HUES6 (cell line): ENCODE measurements around the gene CUX1.
"Not testable (repeated sequence)": the region's sequence is repeated elsewhere in the genome, so short reads cannot be mapped to it uniquely, and the experiment has no call there.

Experiments used
- H3K27ac ChIP-seq: 2 replicates; pipeline ENCODE4 v1.7.0; 2013; ENCODE audit warnings: low read depth, mild to moderate bottlenecking, low read length, inconsistent platforms
- H3K27me3 ChIP-seq: 2 replicates; pipeline ENCODE4 v1.6.1; 2013; ENCODE audit warnings: low read length; ENCODE audit not compliant: control insufficient read depth, insufficient read depth
- H3K36me3 ChIP-seq: 2 replicates; pipeline ENCODE4 v1.6.1; 2013; ENCODE audit warnings: low read length; ENCODE audit not compliant: control insufficient read depth, insufficient read depth
- H3K4me1 ChIP-seq: 2 replicates; pipeline ENCODE4 v1.6.1; 2013; ENCODE audit warnings: low read length; ENCODE audit not compliant: control insufficient read depth, insufficient read depth
- H3K4me3 ChIP-seq: 2 replicates; pipeline ENCODE4 v1.5.1; 2013; ENCODE audit warnings: low read depth, low read length
- H3K9ac ChIP-seq: one replicate; pipeline ENCODE4 v1.6.1; 2013; ENCODE audit warnings: mild to moderate bottlenecking, low read length
- H3K9me3 ChIP-seq: 2 replicates; pipeline ENCODE4 v1.6.1; 2013; ENCODE audit warnings: low read depth, low read length; ENCODE audit not compliant: control insufficient read depth, insufficient read depth

The CUX1 gene

DNA sequence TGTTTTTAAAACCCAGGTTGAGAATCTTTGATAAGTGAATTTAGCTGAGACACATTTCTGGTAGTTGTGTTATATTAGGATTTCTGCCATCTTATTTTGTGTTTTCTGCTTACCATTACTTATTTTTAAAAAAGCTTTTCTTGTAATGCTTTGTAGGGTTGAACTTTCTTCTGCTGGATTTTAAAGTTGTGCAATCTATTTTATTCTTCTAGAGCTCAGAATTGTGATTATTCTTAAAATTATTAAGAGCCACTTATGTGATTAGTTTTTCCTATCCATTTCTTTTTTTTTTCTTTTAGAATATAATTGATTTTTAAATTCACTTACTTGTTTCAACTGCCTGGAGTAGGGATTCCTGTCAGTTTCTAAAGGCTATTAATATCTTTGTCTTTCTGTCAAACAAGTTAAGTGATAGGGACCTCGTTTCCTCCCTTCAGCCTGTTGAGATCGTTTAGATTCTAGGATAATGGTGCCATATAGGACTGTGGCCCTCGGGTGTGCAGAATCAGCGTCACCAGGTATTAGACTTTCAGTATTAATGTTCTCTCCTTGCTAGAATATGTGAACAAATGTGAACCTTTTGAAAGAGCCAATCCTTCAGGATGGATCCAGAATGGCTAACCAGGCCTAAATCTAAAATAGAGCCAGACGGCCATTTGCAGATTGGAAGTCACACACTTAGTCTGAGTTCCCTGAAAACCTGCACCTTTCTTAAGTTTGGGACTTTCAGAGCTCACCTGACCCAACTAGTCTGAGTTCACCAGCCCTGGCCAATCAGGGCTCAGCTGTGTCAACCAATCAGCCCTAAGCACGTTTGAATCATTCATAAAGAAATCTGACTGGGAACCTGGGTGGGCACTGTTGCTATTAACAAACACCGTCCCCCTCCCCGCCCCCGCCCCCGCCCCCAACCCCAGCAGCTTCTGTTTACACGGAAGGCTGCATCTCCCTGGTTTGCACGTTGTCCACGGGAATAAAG is 26.2 kb downstream of the CUX1 start:
- H3K27me3 ChIP-seq, result no peaks in the 10 kb centered on the region
- peaks cover 8% of the 10 kb centered on the region; the same call in 1 of the 2 replicates for H3K36me3 ChIP-seq
- peaks cover 29% of the 10 kb centered on the region for H3K9me3 ChIP-seq

GRCh38 chr7:101845974-101846373 is 28.5 kb downstream of the CUX1 start:
- Histone ChIP-seq H3K36me3 (peaks cover 8% of the 10 kb centered on the region; the same call in 1 of the 2 replicates), H3K9me3 (peaks cover 30% of the 10 kb centered on the region), H3K4me1 (no peaks in the 10 kb centered on the region; the same call in 1 of the 2 replicates), H3K9ac (no peak overlapping the region), H3K27ac (no peak overlapping the region), H3K4me3 (no peak overlapping the region), H3K27me3 (no peaks in the 10 kb centered on the region)

More for the DNA sequence above, 26.2 kb downstream of the CUX1 start:
- H3K4me1 ChIP-seq, result no peaks in the 10 kb centered on the region; the same call in 1 of the 2 replicates
- no peak overlapping the region for H3K4me3 ChIP-seq
- H3K9ac ChIP-seq, result no peak overlapping the region
- H3K27ac ChIP-seq, result no peak overlapping the region

GRCh38 chr7:101846800-101847538 is 29.5 kb downstream of the CUX1 start:
- Histone ChIP-seq H3K36me3 (peaks cover 12% of the 10 kb centered on the region; the same call in 1 of the 2 replicates), H3K27me3 (no peaks in the 10 kb centered on the region), H3K9me3 (peaks cover 30% of the 10 kb centered on the region), H3K4me1 (no peaks in the 10 kb centered on the region; the same call in 1 of the 2 replicates), H3K4me3 (no peak overlapping the region), H3K27ac (no peak overlapping the region), H3K9ac (no peak overlapping the region)

GRCh38 chr7:101848208-101848951 is 31.0 kb downstream of the CUX1 start:
- H3K4me3 ChIP-seq, result no peak overlapping the region
- H3K36me3 ChIP-seq, result peaks cover 12% of the 10 kb centered on the region; the same call in 1 of the 2 replicates
- H3K27ac ChIP-seq, result no peak overlapping the region
- H3K9ac ChIP-seq, result no peak overlapping the region
- H3K9me3 ChIP-seq, result peaks cover 30% of the 10 kb centered on the region
- H3K4me1 ChIP-seq, result no peaks in the 10 kb centered on the region; the same call in 1 of the 2 replicates
- no peaks in the 10 kb centered on the region for H3K27me3 ChIP-seq

DNA sequence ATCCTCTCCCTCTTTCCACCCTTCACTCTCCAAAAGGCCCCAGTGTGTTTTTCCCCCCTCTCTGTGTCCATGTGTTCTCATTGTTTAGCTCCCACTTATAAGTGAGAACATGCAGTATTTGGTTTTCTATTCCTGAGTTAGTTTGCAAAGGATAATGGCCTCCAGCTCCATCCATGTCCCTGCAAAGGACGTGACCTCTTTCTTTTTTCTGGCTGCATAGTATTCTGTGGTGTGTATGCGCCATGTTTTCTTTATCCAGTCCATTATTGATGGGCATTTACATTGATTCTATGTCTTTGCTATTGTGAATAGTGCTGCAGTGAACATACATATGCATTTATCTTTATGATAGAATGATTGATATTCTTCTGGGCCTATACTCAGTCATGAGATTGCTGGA is 31.9 kb downstream of the CUX1 start:
- H3K27me3 ChIP-seq, H3K4me3 ChIP-seq, H3K4me1 ChIP-seq, H3K27ac ChIP-seq, H3K9ac ChIP-seq: not testable (repeated sequence)
- Histone ChIP-seq H3K9me3 (peaks cover 30% of the 10 kb centered on the region), H3K36me3 (peaks cover 12% of the 10 kb centered on the region; the same call in 1 of the 2 replicates)

- peaks cover 23% of the 10 kb centered on the region for H3K4me1 ChIP-seq
- not testable (repeated sequence) for H3K27me3 ChIP-seq, H3K4me3 ChIP-seq, H3K9ac ChIP-seq, H3K36me3 ChIP-seq, H3K27ac ChIP-seq, H3K9me3 ChIP-seq
These were observed 34.9 kb downstream of the CUX1 start for GRCh38 chr7:101852364-101852763.

GRCh38 chr7:101853684-101854083 is 36.3 kb downstream of the CUX1 start:
- Histone ChIP-seq H3K4me1 (peaks cover 32% of the 10 kb centered on the region), H3K27me3 (no peaks in the 10 kb centered on the region), H3K9me3 (no peaks in the 10 kb centered on the region; the same call in 1 of the 2 replicates), H3K4me3 (no peak overlapping the region), H3K9ac (no peak overlapping the region), H3K27ac (no peak overlapping the region), H3K36me3 (peaks cover 4% of the 10 kb centered on the region; the same call in 1 of the 2 replicates)

GRCh38 chr7:101854084-101854865 is 36.8 kb downstream of the CUX1 start:
- Histone ChIP-seq H3K27me3 (no peaks in the 10 kb centered on the region), H3K27ac (no peak overlapping the region), H3K4me1 (peaks cover 38% of the 10 kb centered on the region), H3K9ac (no peak overlapping the region), H3K4me3 (no peak overlapping the region), H3K9me3 (no peaks in the 10 kb centered on the region), H3K36me3 (0 out of 2 replicates have a peak, but pooled peaks cover 4% of the 10 kb centered on the region)

DNA sequence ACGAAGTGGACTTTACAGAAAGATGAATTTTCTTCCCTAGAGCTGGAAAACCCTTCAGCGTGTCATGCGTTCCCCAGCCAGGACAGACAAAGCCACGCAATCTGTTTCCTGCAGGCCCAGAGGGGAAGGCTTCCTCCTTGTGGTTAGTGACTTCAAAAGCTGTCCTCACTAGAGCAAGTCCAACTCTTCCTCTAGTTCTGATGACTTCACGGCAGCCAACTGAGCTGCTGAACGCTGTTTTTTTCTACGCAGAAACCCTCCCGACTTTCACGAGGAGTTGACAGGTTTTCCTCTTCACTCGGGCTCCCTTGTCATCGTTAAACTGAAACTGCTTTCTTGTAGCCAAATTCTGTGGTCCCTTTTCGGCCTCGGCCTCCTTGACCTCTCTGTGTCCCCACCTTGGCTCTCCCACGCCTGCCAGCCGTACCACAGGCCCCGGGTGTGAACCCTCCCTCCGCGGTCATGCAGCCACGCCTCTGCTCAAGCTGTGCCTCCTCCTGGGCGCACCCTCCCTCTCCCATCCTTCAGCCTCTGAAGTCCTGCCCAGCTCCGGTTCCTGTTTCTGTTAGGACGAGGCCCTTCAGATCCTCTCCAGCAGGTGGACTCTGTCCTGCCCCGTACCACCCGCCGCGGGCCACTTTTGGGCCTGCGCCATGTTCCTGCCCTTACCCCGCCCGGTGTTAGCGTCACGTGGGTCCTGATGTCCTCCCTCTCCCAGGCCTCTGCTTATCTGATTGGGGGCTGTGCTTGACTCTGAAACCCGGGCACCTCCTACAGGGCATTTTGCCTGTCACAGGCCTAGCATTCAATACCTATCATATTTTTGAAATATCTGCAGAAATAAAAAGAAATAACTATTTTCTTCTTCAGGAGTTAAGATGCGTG is 39.3 kb downstream of the CUX1 start:
- H3K27ac ChIP-seq, result no peak overlapping the region
- H3K9me3 ChIP-seq, result no peaks in the 10 kb centered on the region
- peak overlapping the region; percentile 10; the same call in 1 of the 2 replicates for H3K4me3 ChIP-seq
- no peaks in the 10 kb centered on the region for H3K36me3 ChIP-seq
- H3K4me1 ChIP-seq, result peaks cover 58% of the 10 kb centered on the region
- no peak overlapping the region for H3K9ac ChIP-seq
- no peaks in the 10 kb centered on the region for H3K27me3 ChIP-seq
